Body of pancreas (tissue), 4 donors: ENCODE results near the gene DLGAP1. TPM values are rescaled to one million over a fixed set of nuclear protein-coding genes. Genes with fewer than 3 reads are reported as not detected.
"Not testable (repeated sequence)": the region's sequence is repeated elsewhere in the genome, so short reads cannot be mapped to it uniquely, and the experiment has no call there.

Source experiments
- ATAC-seq: fragments of 150-250 bp; one replicate; pipeline ENCODE4 v1.9.1; 2016
- DNase-seq, 4 donors: peaks; one replicate each; pipeline ENCODE4 v3.0.0-alpha.2; 2019
- H3K27ac ChIP-seq, 4 donors: fragments of 200-600 bp; sonication (generic); 1 replicate in 3 of 4; 2 replicates in 1 of 4; pipeline versions ENCODE4 v1.5.1 to v1.6.1; 2016 to 2019; ENCODE audit warnings: mild to moderate bottlenecking in 1 of 4, mixed read lengths in 1 of 4, moderate library complexity in 1 of 4
- H3K27me3 ChIP-seq, 2 donors: fragments of 200-600 bp; sonication (generic); one replicate each; pipeline ENCODE4 v1.6.0; 2016; ENCODE audit warnings: mild to moderate bottlenecking in 1 of 2
- H3K36me3 ChIP-seq, 2 donors: fragments of 200-600 bp; sonication (generic); replicated peaks in 1 of 2; 2 replicates each; pipeline ENCODE4 v1.5.1; 2016; ENCODE audit warnings: low read depth in 2 of 2; ENCODE audit not compliant: insufficient read depth in 1 of 2
- H3K4me1 ChIP-seq: fragments of 200-600 bp; sonication (generic); one replicate; pipeline ENCODE4 v1.6.0; 2016
- H3K4me3 ChIP-seq, 2 donors: fragments of 200-600 bp; sonication (generic); 1 replicate in 1 of 2; 2 replicates in 1 of 2; pipeline ENCODE4 v1.5.1; 2016 to 2019
- H3K9me3 ChIP-seq, 3 donors: fragments of 200-600 bp; sonication (generic); 1 replicate in 2 of 3; 2 replicates in 1 of 3; pipeline ENCODE4 v1.5.1; 2016
- CTCF ChIP-seq, 7 experiments: fragments of 450-650 bp in 4 of 7; fragments of 200-600 bp in 3 of 7; sonication (generic) in 3 of 7; IDR thresholded peaks; one replicate each; pipeline ENCODE4 v1.5.1; 2016 to 2019; ENCODE audit warnings: antibody characterized with exemption in 7 of 7
- POLR2A ChIP-seq, 3 donors: fragments of 450-650 bp; IDR thresholded peaks; one replicate each; pipeline ENCODE4 v1.6.1; 2016; ENCODE audit warnings: antibody characterized with exemption in 3 of 3, mild to moderate bottlenecking in 2 of 3
- WGBS, 2 donors: methylation state at CpG; one replicate each; pipeline ENCODE4 v1.1.5; 2017; 5-methylcytosine and 5-hydroxymethylcytosine counted together
- intact Hi-C: fragments of 100-400 bp; cut with DNase I; formaldehyde crosslinking; loops from one replicate; pipeline ENCODE4 v1.15.1; 2023
- total RNA-seq, 2 donors: library from RNA; depleted of rRNA; stranded (reverse); fragments of >200 nt; gene quantifications; one replicate each; pipeline ENCODE4 v1.1.0, GENCODE V29; 2016

The DLGAP1 gene
- total RNA-seq, 2 donors from 2014 or later = 0.52 to 7.9 TPM

GRCh38 chr18:3709205-3709604 is 745.9 kb downstream of the DLGAP1 start:
- no peak for ATAC-seq
- Histone ChIP-seq H3K4me1 (peaks cover 34% of the 10 kb centered on the region), H3K27me3 (no peaks in the 10 kb centered on the region), H3K4me3 (no peak overlapping the region), H3K27ac (no peak overlapping the region), H3K9me3 (no peaks in the 10 kb centered on the region), H3K36me3 (no peaks in the 10 kb centered on the region)
- intact Hi-C loops = loop anchor here (10.0 kb wide), 1 partner anchor 166 kb away; no protein-coding TSS in a partner anchor
- TF ChIP-seq CTCF (IDR thresholded peaks at IDR 0.05) = no peak
- TF ChIP-seq POLR2A (IDR thresholded peaks at IDR 0.05) = no peak
- no peak for DNase-seq
- WGBS, 2 donors = 53 to 72% methylated on average over 4 of the region's 4 CpGs

- DNase-seq = peak in 1 of 4 donors; percentile 33
- Histone ChIP-seq H3K36me3 (no peaks in the 10 kb centered on the region), H3K27me3 (no peaks in the 10 kb centered on the region), H3K27ac (no peak overlapping the region), H3K4me1 (peaks cover 15% of the 10 kb centered on the region), H3K9me3 (no peaks in the 10 kb centered on the region), H3K4me3 (no peak overlapping the region)
- 77 to 79% methylated on average over 9 of the region's 9 CpGs for WGBS, 2 donors
- no peak for TF ChIP-seq POLR2A (IDR thresholded peaks at IDR 0.05)
- TF ChIP-seq CTCF (IDR thresholded peaks at IDR 0.05) = no peak
- no peak for ATAC-seq
- intact Hi-C loops = loop anchor here (10.0 kb wide), 1 partner anchor 168 kb away; no protein-coding TSS in a partner anchor
Observed at GRCh38 chr18:3706279-3707097, 748.6 kb downstream of the DLGAP1 start.

- Histone ChIP-seq H3K36me3 (no peaks in the 10 kb centered on the region), H3K4me3 (no peak overlapping the region), H3K27me3 (no peaks in the 10 kb centered on the region), H3K4me1 (no peaks in the 10 kb centered on the region), H3K9me3 (no peaks in the 10 kb centered on the region), H3K27ac (no peak overlapping the region)
- WGBS, 2 donors = 77 to 81% methylated on average over 3 of the region's 3 CpGs
- DNase-seq (no peak), ATAC-seq (no peak)
- TF ChIP-seq POLR2A (IDR thresholded peaks at IDR 0.05) (no peak), CTCF (IDR thresholded peaks at IDR 0.05) (no peak)
- intact Hi-C loops = loop anchor here (10.0 kb wide), 1 partner anchor 170 kb away; no protein-coding TSS in a partner anchor
Observed at GRCh38 chr18:3704556-3705344, 750.4 kb downstream of the DLGAP1 start.

GRCh38 chr18:3703732-3704176 is 751.4 kb downstream of the DLGAP1 start:
- ATAC-seq (peak; percentile 81), DNase-seq (peak; percentile 53 to 70 (median 65))
- Histone ChIP-seq H3K4me1 (no peaks in the 10 kb centered on the region), H3K4me3 (no peak overlapping the region), H3K27me3 (no peaks in the 10 kb centered on the region), H3K36me3 (no peaks in the 10 kb centered on the region), H3K27ac (no peak overlapping the region), H3K9me3 (no peaks in the 10 kb centered on the region)
- WGBS, 2 donors = 11% methylated on average over 7 of the region's 7 CpGs
- intact Hi-C loops = loop anchor here (10.0 kb wide), 1 partner anchor 171 kb away; no protein-coding TSS in a partner anchor
- peak; percentile 51 to 80 (median 65) for TF ChIP-seq CTCF (IDR thresholded peaks at IDR 0.05)
- no peak for TF ChIP-seq POLR2A (IDR thresholded peaks at IDR 0.05)

- H3K27ac ChIP-seq = peak overlapping the region in 1 of 4 donors; percentile 57
- ATAC-seq, H3K4me1 ChIP-seq, H3K27me3 ChIP-seq, H3K4me3 ChIP-seq, H3K9me3 ChIP-seq, H3K36me3 ChIP-seq: not testable (repeated sequence)
- WGBS, 2 donors = 64 to 77% methylated on average over 6 to 16 of the region's 16 CpGs
- DNase-seq = peak in 1 of 4 donors; percentile 54
- intact Hi-C loops = loop anchor here (10.0 kb wide), 1 partner anchor 175 kb away; no protein-coding TSS in a partner anchor
Observed at GRCh38 chr18:3699707-3700567, 755.2 kb downstream of the DLGAP1 start.

- H3K4me3 ChIP-seq, DNase-seq, H3K4me1 ChIP-seq, H3K27me3 ChIP-seq, H3K9me3 ChIP-seq, H3K36me3 ChIP-seq, ATAC-seq, intact Hi-C loops, H3K27ac ChIP-seq: not testable (repeated sequence)
- WGBS, 2 donors = 74 to 77% methylated on average over 5 of the region's 5 CpGs
Observed at GRCh38 chr18:3694030-3694778, 760.9 kb downstream of the DLGAP1 start.
